Embryonic facial prominence (tissue), 1 donor: ENCODE measurements around the gene ARHGDIB.

Experiments used
- DNase-seq: peaks from one replicate; pipeline ENCODE4 v3.0.0-alpha.2; 2016; ENCODE audit errors: extremely low spot score

The ARHGDIB gene

GRCh38 chr12:14982991-14983390 lies 21.6 kb upstream of the ARHGDIB start:
- DNase-seq, result no peak

- no peak for DNase-seq
Observed at GRCh38 chr12:14982562-14982961, 21.2 kb upstream of the ARHGDIB start.

- DNase-seq, result no peak
Observed at GRCh38 chr12:14981049-14981448, 19.6 kb upstream of the ARHGDIB start.

GRCh38 chr12:14979468-14979867 lies 18.1 kb upstream of the ARHGDIB start:
- DNase-seq, result no peak

- no peak for DNase-seq
Observed at GRCh38 chr12:14976658-14977057, 15.3 kb upstream of the ARHGDIB start.

GRCh38 chr12:14975457-14975856 lies 14.1 kb upstream of the ARHGDIB start:
- no peak for DNase-seq

GRCh38 chr12:14974633-14975032 lies 13.2 kb upstream of the ARHGDIB start:
- DNase-seq, result no peak

GRCh38 chr12:14972816-14973215 lies 11.4 kb upstream of the ARHGDIB start, which contains the start of gene PDE6H:
Gene PDE6H (plus strand): TSS chr12:14973042. CDS start chr12:14978013, 4,971 bp downstream.
- DNase-seq, result no peak

- no peak for DNase-seq
Observed at GRCh38 chr12:14970473-14970872, 9.1 kb upstream of the ARHGDIB start.

- no peak for DNase-seq
Observed at GRCh38 chr12:14968478-14968877, 7.1 kb upstream of the ARHGDIB start.

GRCh38 chr12:14965221-14965620 lies 3.8 kb upstream of the ARHGDIB start:
- DNase-seq, result no peak

- DNase-seq, result no peak
Observed at GRCh38 chr12:14964406-14964805, 3.0 kb upstream of the ARHGDIB start.

- no peak for DNase-seq
Observed at GRCh38 chr12:14963520-14963919, 2.1 kb upstream of the ARHGDIB start.

- no peak for DNase-seq
Observed at GRCh38 chr12:14962797-14963196, 1.4 kb upstream of the ARHGDIB start.

GRCh38 chr12:14962153-14962539 lies 745 bp upstream of the ARHGDIB start:
- no peak for DNase-seq

GRCh38 chr12:14960548-14961465 lies 594 bp downstream of the ARHGDIB start:
- DNase-seq, result no peak

- no peak for DNase-seq
Observed at GRCh38 chr12:14959916-14960496, 1.4 kb downstream of the ARHGDIB start.

GRCh38 chr12:14959463-14959862 lies 1.9 kb downstream of the ARHGDIB start:
- no peak for DNase-seq

GRCh38 chr12:14959126-14959440 lies 2.3 kb downstream of the ARHGDIB start:
- DNase-seq, result no peak

GRCh38 chr12:14958361-14959125 lies 2.9 kb downstream of the ARHGDIB start:
- DNase-seq, result no peak

- no peak for DNase-seq
Observed at GRCh38 chr12:14957551-14958168, 3.7 kb downstream of the ARHGDIB start.

GRCh38 chr12:14956905-14957304 lies 4.5 kb downstream of the ARHGDIB start:
- DNase-seq, result no peak
